ENCODE results near the gene LSM10. TPM values are rescaled to one million over a fixed set of nuclear protein-coding genes. Genes with fewer than 3 reads are reported as not detected.

LSM10 gene
- total RNA-seq, 1 experiment from 2014 or later = 42.2 TPM

GRCh38 chr1:36398370-36398977 lies 766 bp upstream of the LSM10 start:
- no peaks in the 10 kb centered on the region for H4K20me1 ChIP-seq (ENCODE audit: control insufficient read depth, insufficient read depth, insufficient read length)
- no peak overlapping the region for H3K56ac ChIP-seq (ENCODE audit: insufficient read length, low read depth, low read length)
- Mint-ChIP-seq H3K36me3 (ENCODE audit: insufficient read depth in 1 of 3, low read depth in 3 of 3) (peaks cover 0 to 10% (median 6%) of the 10 kb centered on the region in 3 experiments; a peak in 6 of 7 replicates), H3K9me3 (no peaks in the 10 kb centered on the region; a peak in 1 of 5 replicates), H3K4me3 (peak overlapping the region; percentile 91 to 96), H3K27me3 (ENCODE audit: low read depth) (no peaks in the 10 kb centered on the region), H3K27ac (peak overlapping the region in 2 of 3 experiments; percentile 96 to 98; a peak in 5 of 7 replicates), H3K4me1 (peaks cover 28% of the 10 kb centered on the region in 2 experiments)
- H3K14ac ChIP-seq (ENCODE audit: insufficient read depth, low read length) = no peak overlapping the region
- H3K9me3 ChIP-seq (ENCODE audit: control insufficient read depth, low read depth, low read length) = no peaks in the 10 kb centered on the region
- H3T11ph ChIP-seq (ENCODE audit: low read length) = no peak overlapping the region
- no peak overlapping the region for H4K8ac ChIP-seq (replicated peaks; ENCODE audit: insufficient read length, low read depth, low read length)
- H2BK12ac ChIP-seq (ENCODE audit: insufficient read length, low read depth, low read length) = no peak overlapping the region
- peak overlapping the region; percentile 77 for H3K4me2 ChIP-seq (ENCODE audit: insufficient read depth, insufficient read length, low read length)
- H3K27ac ChIP-seq (ENCODE audit: insufficient read length, low read depth, low read length) = no peak overlapping the region
- H3K23ac ChIP-seq (ENCODE audit: insufficient read length, low read depth, low read length) = no peak overlapping the region
- no peak overlapping the region for H3K4ac ChIP-seq (ENCODE audit: low read depth, low read length)
- H3K79me1 ChIP-seq (ENCODE audit: insufficient read depth, low read depth, low read length, poor library complexity, severe bottlenecking) = peaks cover 4% of the 10 kb centered on the region
- DNase-seq = no peak
- H4K91ac ChIP-seq (ENCODE audit: insufficient read length, low read depth, low read length) = no peak overlapping the region
- no CpG with 5 or more reads among the region's 7 CpGs for WGBS (ENCODE audit: extremely low coverage, insufficient read length, low lambda C conversion rate)
- no peak overlapping the region for H2BK20ac ChIP-seq (ENCODE audit: low read depth, low read length, poor library complexity, severe bottlenecking)
- H2BK15ac ChIP-seq (ENCODE audit: low read depth, low read length) = no peak overlapping the region
- no peak overlapping the region for H2BK120ac ChIP-seq (ENCODE audit: low read depth, low read length, poor library complexity, severe bottlenecking)
- H3K23me2 ChIP-seq (ENCODE audit: insufficient read length, low read depth, low read length, poor library complexity, severe bottlenecking) = peaks cover 17% of the 10 kb centered on the region
- no peaks in the 10 kb centered on the region for H3K4me1 ChIP-seq (ENCODE audit: insufficient read depth, low read length)
- no peak overlapping the region for H3K18ac ChIP-seq (ENCODE audit: insufficient read length, low read depth, low read length)
- H2AK5ac ChIP-seq (ENCODE audit: insufficient read length, low read length) = no peak overlapping the region
- TF ChIP-seq CTCF (conservative IDR thresholded peaks at IDR 0.05) = no peak
- H2BK5ac ChIP-seq (ENCODE audit: insufficient read length, low read length) = no peak overlapping the region
- no peak overlapping the region for H4K5ac ChIP-seq (ENCODE audit: insufficient read length, low read depth, low read length)
- H3K79me2 ChIP-seq (ENCODE audit: insufficient read depth, low read length) = no peaks in the 10 kb centered on the region
- H3K27me3 ChIP-seq (ENCODE audit: insufficient read depth, low read length) = no peaks in the 10 kb centered on the region
- no peak overlapping the region for H3K9ac ChIP-seq (ENCODE audit: extremely low read depth, insufficient read length, low read length)
- no peak overlapping the region for H2AFZ ChIP-seq (ENCODE audit: low read length)
